GM21737 (cell line): Measurements from ENCODE around the gene SVEP1.
"Not testable (repeated sequence)": the region's sequence is repeated elsewhere in the genome, so short reads cannot be mapped to it uniquely, and the experiment has no call there.

Source experiments
- ATAC-seq: cut with Tn5 transposase; IDR thresholded peaks from one replicate; pipeline ENCODE4 v1.9.1; 2021; ENCODE audit warnings: mild to moderate bottlenecking, moderate library complexity; ENCODE audit not compliant: unreplicated experiment

The SVEP1 gene

GRCh38 chr9:110383491-110383890 is 196.1 kb downstream of the SVEP1 start:
- ATAC-seq, result no peak

GRCh38 chr9:110382731-110383130 is 196.8 kb downstream of the SVEP1 start:
- no peak for ATAC-seq

- no peak for ATAC-seq
Observed at GRCh38 chr9:110371411-110372007, 208.0 kb downstream of the SVEP1 start.

- no peak for ATAC-seq
Observed at GRCh38 chr9:110370315-110370714, 209.2 kb downstream of the SVEP1 start.

- no peak for ATAC-seq
Observed at GRCh38 chr9:110364451-110364850, 215.1 kb downstream of the SVEP1 start.

- ATAC-seq, result not testable (repeated sequence)
Observed at GRCh38 chr9:110358992-110359391, 220.5 kb downstream of the SVEP1 start.

- ATAC-seq, result no peak
Observed at GRCh38 chr9:110357505-110357904, 222.0 kb downstream of the SVEP1 start.

GRCh38 chr9:110356639-110357395 is 222.7 kb downstream of the SVEP1 start:
- no peak for ATAC-seq

- ATAC-seq, result no peak
Observed at GRCh38 chr9:110355911-110356310, 223.6 kb downstream of the SVEP1 start.

GRCh38 chr9:110351009-110351467 is 228.5 kb downstream of the SVEP1 start:
- no peak for ATAC-seq

GRCh38 chr9:110346325-110346724 is 233.2 kb downstream of the SVEP1 start:
- ATAC-seq, result no peak

GRCh38 chr9:110344821-110345220 is 234.7 kb downstream of the SVEP1 start:
- ATAC-seq, result no peak

- no peak for ATAC-seq
Observed at GRCh38 chr9:110343551-110343950, 236.0 kb downstream of the SVEP1 start.

- no peak for ATAC-seq
Observed at GRCh38 chr9:110340306-110340705, 239.2 kb downstream of the SVEP1 start.

GRCh38 chr9:110338143-110338542 is 241.4 kb downstream of the SVEP1 start:
- no peak for ATAC-seq

- no peak for ATAC-seq
Observed at GRCh38 chr9:110337727-110338126, 241.8 kb downstream of the SVEP1 start, which contains the start of gene TXNDC8. TXNDC8 (minus strand) TSS chr9:110337863.

- no peak for ATAC-seq
Observed at GRCh38 chr9:110336363-110336762, 243.2 kb downstream of the SVEP1 start.

- no peak for ATAC-seq
Observed at GRCh38 chr9:110334871-110335270, 244.7 kb downstream of the SVEP1 start.

GRCh38 chr9:110334183-110334582 is 245.4 kb downstream of the SVEP1 start:
- ATAC-seq, result peak; percentile 68

GRCh38 chr9:110332766-110333165 is 246.8 kb downstream of the SVEP1 start:
- ATAC-seq, result no peak

GRCh38 chr9:110330484-110331105 is 248.9 kb downstream of the SVEP1 start:
- ATAC-seq, result no peak
